Epidermal melanocyte (primary cell): ENCODE results near the gene RPS13.
A peak's percentile ranks its signal among the peaks of the same experiment; 100 is the strongest.
"Not testable (repeated sequence)": the region's sequence is repeated elsewhere in the genome, so short reads cannot be mapped to it uniquely, and the experiment has no call there.

Experiments
- DNase-seq: peaks from one replicate; pipeline ENCODE4 v3.0.0; 2011; ENCODE audit warnings: low spot score; ENCODE audit not compliant: insufficient read length

Gene RPS13

DNA sequence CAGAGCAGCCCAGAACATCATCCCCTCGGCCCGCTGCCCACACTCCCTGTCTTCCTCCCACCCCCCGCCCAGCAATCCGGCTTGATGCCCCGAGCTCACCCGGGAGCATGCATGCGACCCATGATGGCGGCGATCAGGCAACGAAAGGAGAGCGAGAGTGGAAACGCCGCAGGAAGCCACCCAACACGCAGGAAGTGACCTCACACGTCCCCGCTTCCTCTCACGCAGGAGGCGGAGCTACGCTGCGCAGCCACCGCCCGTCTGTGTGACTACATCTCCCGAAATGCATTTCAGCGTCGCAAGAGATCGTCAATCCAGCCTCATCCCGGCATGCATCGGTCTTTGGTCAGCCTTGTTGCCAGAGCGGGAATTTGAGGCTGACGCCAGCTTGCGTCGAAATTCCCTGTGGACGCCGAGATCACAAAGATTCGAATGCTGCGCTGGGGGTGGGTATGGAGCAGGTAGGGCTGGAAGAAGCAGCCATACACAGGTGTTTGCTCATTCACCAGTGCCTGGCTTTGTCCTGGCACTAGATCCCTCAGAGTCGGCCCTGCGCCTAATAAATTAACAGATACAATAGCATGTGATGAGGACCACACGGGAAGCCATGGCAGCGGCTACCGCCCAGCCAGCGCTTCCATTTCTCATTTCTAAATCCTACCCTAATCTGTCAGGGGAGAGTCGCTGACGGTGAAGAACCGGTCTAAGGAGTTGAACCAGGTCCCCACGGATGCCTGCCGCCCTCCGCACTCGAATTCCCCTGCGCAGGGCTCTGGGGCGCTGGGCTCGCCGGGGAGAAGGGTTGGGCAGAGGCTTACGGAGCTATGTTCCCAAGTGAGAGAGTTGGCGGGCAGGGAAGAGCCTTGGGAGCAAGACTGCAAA lies at the start of gene RPS13:
TSS of gene RPS13 (minus strand) at position 148 of the 882 bp plus-strand sequence. CDS start at position 122, 26 bp downstream.
- DNase-seq: peak; percentile 95

DNA sequence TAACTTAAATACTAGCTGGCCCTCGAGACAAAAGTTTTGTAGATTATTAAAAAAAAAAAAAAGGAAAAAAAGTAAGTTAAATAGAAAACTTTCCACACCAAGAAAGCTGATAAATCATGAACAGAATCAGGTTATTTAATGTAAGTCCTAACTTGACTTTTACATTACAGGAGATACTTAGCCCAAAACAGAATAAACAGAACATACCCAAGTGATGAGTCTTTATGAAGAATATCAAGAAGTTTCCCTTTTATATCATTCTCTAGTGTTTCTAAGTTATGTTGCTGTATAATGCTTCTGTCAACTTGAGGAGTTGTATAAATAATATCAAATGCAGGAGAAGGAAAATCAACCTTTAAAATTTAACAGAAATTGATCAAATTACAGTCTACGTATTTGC lies 44.5 kb upstream of the RPS13 start:
- no peak for DNase-seq

DNA sequence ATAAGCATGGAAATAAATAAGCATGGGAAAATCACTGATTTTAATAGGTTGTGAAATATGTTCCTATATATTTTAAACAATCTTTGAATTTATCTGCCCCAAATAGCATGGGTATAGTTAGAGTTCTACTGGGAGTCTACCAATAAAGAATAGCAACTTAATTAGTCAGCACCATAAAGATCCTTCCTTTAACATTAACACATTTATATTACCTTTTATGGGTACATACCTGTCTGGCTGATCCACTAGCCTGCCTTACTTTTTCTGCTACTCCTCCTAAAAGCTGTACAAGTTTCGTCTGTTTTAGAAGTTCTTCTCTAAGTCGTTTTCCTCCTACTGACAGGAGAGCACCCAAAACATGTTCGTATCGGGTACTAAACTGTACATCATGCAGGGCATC lies 39.8 kb upstream of the RPS13 start:
- no peak for DNase-seq

DNA sequence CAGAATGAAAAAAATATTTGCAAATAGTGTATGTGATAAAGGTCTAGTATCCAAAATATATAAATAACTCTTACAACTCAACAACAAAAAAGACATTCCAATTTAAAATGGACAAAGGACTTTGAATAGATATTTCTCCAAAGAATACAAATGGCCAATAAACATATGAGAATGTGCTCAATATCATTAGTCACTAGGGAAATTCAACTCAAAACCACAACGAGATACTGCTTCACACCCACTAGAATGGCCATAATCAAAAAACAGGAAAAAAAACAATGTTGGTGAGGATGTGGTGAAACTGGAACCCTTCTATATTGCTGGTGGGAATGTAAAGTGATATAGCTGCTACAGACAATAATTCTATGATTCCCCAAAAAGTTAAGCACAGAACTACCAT lies 38.6 kb upstream of the RPS13 start:
- DNase-seq: no peak

DNA sequence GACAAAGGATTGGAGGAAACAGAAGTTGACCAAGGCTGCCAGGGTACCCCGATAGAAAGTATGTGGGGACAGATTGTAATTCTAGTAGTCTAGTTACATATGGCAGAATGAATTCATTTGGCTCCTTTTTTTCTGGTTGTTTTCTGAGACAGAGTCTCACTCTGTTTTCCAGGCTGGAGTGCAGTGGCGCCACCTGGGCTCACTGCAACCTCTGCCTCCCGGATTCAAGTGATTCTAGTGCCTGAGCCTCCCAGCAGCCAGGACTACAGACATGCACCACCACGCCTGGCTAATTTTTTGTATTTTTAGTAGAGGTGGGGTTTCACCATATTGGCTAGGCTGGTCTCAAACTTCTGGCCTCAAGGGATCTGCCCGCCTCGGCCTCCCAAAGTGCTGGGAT lies 30.3 kb upstream of the RPS13 start:
- not testable (repeated sequence) for DNase-seq

DNA sequence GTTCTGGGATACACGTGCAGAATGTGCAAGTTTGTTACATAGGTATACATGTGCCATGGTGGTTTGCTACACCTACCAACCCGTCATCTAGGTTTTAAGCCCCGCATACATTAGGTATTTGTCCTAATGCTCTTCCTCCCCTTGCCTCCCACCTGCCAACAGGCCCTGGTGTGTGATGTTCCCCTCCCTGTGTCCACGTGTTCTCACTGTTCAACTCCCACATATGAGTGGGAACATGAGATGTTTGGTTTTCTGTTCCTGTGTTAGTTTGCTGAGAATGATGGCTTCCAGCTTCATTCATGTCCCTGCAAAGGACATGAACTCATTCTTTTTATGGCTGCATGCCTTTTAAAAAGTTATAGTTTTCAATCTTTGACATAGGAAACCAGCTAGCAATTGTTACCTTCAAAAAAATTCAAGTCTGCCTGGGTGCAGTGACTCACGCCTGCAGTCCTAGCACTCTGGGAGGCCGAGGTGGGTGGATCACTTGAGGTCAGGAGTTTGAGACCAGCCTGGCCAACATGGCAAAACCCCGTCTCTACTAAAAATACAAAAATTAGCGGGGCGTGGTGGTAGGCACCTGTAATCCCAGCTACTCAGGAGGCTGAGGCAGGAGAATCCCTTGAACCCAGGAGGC lies 28.1 kb upstream of the RPS13 start:
- DNase-seq: not testable (repeated sequence)

DNA sequence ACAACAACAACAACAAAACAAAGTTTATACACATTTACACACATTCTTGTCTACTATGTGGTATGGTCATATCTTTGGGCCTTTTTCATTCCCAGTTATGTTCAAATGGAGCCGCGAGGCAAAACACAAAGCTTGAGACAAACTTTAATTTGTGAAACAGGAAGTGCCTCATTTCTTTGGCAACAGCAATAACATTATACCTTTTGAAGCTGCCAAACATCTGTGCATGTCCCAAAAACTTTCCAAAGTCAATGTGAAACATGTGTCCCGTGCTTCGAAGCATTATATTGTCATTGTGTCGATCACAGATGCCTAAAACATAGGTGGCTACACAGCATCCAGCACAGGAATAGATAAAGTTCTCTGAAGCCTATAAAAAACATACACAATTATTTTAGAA lies 25.0 kb upstream of the RPS13 start:
- DNase-seq: no peak

DNA sequence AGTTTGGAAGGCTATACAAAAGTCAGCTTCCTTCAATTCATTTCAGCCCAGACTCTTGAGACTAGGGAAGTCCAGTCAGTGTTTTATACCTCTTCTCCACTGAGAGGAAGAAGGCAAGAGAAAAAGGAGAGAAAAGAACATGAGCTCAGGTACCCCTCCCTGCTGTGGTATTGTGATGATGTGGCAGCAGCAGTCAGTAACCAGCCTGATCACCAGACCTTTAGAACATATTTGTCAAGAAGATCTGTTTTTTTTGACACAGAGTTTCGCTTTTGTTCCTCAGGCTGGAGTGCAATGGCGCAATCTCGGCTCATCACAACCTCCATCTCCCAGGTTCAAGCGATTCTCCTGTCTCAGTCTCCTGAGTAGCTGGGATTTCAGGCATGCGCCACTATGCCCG lies 21.2 kb upstream of the RPS13 start:
- no peak for DNase-seq

DNA sequence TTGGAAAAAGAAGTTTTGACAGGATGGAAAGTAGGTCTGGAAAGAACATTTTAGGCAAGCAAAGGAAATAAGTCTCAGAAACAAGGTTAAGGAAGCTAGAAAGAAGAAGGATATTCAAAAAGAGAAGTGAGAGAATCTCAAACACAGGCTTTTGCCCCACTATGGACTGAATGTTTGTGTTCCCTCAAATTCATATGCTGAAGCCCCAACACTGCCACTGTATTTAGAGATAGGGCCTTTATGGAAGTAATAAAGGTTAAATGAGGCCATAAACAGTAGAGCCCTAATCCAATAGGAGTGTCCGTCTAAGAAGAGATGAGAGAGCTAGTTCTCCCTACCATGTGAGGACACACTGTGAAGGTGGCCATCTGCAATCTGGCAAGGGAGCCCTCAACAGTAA lies 20.6 kb upstream of the RPS13 start:
- no peak for DNase-seq

DNA sequence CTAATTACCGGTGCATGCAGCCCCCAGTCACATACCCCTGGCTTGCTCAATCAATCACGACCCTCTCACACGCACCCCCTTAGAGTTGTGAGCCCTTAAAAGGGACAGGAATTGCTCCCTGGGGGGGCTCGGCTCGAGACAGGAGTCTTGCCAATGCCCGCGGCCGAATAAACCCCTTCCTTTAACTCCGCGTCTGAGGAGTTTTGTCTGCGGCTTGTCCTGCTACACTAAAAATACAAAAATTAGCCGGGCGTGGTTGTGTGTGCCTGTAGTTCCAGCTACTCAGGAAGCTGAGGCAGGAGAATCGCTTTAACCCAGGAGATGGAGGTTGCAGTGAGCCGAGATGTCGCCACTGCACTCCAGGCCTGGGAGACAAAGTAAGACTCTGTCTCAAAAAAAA lies 8.5 kb upstream of the RPS13 start:
- DNase-seq: not testable (repeated sequence)

DNA sequence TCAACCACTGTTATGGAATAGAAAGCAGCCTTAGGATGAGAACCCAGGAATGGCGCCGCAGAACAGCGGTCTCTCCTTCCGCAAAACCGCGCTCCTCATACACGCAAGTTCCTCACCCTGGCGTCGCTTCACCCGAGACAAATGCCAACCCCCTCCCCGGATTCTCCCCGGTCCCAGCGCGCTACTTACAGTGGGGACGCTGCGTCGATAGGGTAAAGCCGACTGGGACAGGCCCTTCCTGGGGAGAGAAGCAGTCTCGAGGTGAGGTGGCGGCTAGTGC lies 287 bp downstream of the RPS13 start:
- no peak for DNase-seq

DNA sequence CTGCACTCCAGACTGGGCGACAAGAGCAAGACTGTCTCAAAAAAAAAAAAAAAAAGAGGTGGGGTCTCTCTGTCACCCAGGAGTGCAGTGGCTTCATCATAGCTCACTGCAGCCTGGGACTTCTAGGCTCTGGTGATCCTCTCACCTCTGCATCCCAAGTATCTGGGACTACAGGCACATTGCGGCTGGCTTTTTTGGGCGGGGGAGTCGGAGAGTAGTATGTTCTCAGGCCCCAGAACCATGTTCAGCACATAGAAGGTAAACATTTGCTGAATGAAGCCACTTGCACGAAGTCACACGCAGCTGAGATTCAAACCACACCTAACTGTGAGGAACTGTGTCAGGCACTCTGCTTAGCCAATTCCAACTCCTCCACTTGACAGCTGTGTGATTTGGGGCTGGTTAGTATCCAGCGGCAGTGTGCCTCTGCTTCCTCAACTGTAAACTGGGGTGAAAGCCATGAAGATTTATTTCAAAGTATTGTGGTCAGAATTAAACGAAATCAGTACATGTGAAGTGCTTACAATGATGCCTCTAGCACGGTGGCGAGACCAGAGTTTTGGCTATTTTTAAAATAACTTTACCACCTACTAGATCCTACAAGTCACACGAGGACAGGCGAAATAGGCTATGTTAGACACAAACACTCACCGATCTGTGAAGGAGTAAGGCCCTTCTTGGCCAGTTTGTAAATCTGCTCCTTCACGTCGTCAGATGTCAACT lies 789 bp downstream of the RPS13 start:
- no peak for DNase-seq

DNA sequence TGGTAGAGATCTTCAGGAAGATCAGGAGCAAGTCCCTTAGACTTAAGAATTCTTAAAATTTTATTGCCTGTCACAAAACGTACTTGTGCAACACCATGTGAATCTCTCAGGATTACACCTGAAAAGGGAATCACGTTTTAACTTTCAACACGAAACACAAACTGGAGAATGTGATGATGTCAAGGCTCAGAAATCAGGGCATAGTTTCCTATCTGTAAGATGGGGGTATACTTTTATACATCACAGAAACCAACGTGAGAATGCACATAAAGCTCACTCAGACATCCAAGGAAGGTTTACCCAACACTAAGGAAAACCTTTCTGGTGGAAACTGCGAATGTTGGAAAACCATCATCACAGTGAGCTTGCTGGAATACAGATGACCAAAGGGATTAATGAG lies 2.0 kb downstream of the RPS13 start:
- DNase-seq: no peak

DNA sequence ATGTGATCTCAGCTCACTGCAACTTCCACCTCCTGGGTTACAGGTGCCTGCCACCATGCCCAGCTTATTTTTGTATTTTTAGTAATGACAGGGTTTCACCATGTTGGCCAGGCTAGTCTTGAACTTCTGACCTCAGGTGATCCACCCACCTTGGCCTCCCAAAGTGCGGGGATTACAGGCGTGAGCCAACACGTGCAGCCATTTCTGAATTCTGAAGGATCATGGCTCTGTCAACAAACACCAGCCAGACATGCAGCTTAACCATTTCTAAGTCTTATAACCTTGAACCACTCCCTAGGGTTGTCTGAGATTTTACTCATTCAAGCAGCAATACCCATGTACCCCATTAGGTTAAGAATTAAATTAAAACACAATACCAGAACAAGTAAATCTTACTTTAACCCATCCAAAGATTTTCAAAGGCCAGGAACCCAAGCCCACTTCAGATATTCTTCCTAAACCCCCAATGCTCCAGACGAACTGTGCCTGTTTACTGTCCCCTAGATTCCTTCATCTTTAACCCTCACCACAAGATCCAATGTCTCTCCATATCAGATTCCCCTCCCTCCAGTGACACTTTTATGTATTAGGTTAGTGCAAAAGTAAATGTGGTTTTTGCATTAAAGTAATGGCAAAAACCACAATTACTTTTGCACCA lies 4.0 kb downstream of the RPS13 start:
- DNase-seq: no peak

DNA sequence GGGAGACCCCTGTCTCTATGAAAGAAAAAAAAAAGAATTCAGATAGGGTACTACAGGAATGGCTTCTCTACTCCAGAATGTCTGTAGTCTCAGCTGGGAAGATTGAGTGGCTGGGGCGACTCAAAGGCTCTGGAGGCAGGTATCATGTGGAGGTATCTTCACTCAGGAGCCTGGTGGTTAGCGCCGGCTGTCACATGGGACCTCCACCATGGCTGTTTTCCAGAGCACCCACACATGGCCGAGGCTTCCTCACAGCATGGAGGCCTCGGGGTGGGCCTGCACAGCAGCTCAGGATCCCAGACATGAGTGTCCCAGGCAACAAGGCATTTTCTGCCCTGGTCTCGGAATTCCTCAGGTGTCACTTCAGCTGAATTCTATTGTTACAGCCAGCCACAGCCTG lies 10.1 kb downstream of the RPS13 start:
- DNase-seq: no peak

DNA sequence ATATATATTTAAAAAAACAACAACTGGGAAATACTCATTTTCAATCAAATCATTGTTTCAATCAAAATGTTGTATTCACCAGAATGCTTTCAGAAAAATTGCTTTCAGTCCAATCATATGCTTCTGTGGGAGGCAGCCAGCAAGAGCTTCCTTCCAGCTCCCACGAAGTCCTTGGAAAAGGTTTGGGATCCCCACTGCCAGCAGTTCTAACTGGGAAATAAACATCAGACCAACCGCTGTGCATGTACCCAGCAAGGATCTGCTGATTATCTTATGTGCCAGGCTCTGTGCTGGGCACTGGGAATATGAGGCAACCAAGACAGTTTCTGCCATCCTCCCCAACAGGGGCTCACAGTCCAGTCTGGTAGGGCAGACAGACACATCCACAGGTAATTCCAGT lies 10.8 kb downstream of the RPS13 start:
- no peak for DNase-seq

DNA sequence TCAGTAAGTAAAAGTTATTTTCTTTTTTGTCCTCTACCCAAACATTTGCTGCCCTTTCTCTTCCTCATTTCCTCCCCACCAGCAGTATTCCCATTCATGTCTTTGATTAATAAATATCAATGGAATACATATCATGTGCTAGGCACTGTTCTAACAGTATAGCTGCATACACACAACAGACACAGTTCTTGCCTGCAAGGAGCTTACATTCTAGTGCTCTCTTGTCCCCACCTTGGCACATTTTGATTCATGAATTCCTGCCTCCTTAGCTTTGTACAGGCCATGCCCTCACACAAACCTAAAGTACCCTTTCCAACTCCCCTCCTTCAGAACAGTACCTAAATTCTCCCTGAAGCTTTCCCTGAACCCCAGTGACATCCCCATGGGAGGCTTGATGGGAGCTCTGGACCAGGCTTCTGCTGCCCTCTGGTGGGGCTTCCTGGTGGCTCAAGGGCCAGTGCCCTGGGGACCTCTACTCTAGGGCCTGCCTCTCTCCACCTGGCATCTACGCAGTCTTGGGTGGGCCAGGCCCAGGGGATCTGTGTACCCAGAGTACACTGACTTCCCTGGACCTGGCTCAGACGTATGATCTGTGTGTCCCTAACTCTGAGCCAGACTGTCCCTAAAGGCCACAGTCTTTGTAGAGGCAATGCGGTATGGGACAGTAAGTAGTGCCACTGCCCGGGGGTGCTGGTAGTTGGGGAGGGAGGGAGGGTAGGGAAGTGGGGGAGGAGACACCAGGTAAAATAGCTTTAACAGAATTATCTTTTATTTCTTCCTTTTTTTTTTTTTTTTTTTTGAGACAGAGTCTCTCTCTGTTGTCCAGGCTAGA lies 14.1 kb downstream of the RPS13 start:
- DNase-seq: no peak

DNA sequence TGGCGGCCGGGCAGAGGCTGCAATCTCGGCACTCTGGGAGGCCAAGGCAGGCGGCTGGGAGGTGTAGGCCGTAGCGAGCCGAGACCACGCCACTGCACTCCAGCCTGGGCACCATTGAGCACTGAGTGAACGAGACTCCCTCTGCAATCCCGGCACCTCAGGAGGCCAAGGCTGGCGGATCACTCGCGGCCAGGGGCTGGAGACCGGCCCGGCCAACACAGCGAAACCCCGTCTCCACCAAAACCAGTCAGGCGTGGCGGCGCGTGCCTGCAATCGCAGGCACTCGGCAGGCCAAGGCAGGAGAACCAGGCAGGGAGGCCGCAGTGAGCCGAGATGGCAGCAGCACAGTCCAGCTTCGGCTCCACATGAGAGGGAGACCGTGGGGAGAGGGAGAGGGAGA lies 26.3 kb downstream of the RPS13 start:
- DNase-seq: not testable (repeated sequence)

DNA sequence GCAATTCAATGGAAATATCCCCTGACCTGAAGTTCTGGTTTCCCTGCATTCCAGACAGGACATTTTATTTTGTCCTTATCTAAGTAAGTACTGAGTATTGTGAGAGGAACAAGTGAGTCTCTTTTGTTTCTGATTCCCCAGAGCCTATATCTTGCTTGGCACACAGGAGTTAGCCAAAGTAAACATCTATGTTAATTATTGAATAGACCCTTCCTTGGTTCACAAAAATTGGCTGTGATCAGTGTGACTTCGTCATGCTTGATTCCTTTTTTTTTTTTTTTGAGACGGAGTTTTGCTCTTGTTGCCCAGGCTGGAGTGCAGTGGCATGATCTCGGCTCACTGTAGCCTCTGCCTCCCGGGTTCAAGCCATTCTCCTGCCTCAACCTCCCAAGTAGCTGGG lies 29.0 kb downstream of the RPS13 start:
- DNase-seq: not testable (repeated sequence)

DNA sequence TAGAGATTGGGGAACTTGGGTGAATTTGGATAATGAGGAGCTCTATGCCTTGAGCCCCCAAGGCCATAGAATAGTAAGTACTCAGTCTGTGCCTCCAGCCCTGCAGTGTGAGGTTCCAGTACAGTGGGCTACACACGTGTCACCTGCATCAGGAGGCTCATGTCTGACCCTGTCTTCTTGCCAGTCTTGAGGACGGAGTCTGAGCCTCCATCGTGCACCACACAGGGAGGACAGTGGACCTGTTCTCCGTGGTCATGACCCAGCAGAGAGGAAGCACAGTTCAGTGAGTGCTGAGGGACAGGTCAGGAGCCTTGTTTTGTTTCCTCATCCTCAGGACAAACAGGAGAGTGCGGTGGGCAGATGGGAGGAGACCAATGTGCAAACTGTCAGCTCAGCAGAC lies 30.8 kb downstream of the RPS13 start:
- no peak for DNase-seq
